Endothelial cell of coronary artery (primary cell): ENCODE results near the gene PLSCR1. TPM values are rescaled to one million over a fixed set of nuclear protein-coding genes. Genes with fewer than 3 reads are reported as not detected.

Source experiments
- total RNA-seq: library from RNA; depleted of rRNA; stranded (reverse); fragments of >200 nt; gene quantifications from 2 replicates; pipeline ENCODE4 v1.2.3, GENCODE V29; 2014

The PLSCR1 gene, protein sequence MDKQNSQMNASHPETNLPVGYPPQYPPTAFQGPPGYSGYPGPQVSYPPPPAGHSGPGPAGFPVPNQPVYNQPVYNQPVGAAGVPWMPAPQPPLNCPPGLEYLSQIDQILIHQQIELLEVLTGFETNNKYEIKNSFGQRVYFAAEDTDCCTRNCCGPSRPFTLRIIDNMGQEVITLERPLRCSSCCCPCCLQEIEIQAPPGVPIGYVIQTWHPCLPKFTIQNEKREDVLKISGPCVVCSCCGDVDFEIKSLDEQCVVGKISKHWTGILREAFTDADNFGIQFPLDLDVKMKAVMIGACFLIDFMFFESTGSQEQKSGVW
- 27.1 and 34.4 TPM in 2 replicates for total RNA-seq

DNA sequence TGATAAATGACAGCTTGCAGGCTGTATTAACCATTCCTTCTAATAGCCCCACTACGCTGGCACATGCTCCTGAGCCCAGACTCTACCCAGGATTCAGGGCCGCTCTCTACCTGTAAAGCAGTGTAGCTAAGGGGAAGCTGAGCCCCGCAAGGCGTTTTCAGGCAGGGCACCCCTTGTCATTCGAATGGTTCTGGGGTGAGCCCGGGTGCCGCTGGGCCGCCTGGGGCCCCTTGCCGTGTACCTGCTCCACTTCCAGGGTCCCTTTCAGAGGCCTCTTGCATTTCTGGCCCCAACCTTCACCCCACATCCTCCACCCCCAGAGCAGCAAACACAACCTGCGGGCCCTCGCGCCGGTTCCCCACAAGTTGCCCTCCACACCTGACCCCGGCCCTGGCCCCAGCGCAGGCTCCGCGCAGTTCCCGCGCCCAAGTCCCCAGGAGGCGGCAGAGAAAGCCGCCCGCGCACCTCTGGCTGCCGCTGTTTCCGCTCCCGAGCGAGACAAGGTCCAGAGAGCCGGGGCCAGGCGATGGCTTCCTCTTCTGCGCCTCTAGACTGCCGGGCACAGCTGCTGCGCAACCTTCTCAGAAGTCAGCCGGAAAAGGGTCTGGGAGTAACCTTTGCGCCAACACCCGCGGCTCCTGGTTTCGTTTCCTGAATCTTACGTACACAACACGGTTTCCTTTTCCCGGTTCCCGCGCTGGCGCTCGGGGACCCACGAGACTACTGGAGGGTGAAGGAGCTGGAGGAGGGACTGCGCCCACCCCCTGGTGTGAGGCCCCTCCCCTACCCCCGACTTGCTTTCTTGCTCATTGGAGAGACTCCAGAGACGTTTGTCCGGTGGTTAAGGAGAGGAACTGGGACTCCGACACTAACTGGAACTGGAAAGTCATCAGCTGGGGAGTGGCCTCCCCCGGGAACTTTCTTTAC, at the start of gene PLSCR1:
Gene PLSCR1, minus strand, starts transcription at position 606 of the 927 bp plus-strand sequence. CDS start 8,055 bp downstream, outside the sequence.

DNA sequence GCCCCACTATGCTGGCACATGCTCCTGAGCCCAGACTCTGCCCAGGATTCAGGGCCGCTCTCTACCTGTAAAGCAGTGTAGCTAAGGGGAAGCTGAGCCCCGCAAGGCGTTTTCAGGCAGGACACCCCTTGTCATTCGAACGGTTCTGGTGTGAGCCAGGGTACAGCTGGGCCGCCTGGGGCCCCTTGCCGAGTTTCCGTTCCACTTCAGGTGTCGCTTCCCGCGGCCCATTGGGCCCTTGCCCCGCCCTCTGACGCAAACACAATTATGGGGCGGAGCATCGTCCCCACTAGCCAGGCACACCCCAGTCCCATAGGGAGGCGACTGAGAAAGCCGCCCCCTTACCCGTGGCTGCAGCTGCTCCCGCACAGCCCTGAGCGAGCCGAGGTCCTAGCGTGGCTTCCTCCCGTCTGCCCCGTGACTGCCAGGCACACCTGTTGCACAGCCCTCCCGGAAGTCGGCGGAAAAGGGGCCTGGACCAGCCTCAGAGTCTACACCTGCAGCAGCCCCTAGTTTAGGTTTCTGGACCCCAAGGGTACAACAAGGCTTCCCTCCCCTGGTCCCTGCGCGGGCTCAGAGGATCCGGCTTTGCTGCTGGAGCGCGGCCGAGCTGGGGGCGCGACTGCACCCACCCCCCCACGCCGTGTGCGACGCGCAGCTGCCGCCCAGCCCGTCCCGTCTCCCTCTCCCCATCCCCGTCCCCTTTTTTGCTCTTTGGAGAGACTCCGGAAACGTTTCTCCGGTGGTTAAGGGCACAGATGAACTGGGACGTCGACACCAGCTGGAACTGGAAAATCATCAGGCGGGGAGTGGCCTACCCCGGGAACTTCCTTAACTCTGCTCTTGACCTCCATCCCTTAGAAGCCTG, 75.0 kb downstream of the PLSCR1 start, which contains the start of gene PLSCR2:
Gene PLSCR2, minus strand, starts transcription at position 412 of the 868 bp plus-strand sequence. CDS start 9,657 bp downstream, outside the sequence.

Other genes starting within 250 kb of the PLSCR1 start
- 0.18 TPM in 1 of 2 replicates, not detected in the other for gene PLSCR2, start 75.0 kb downstream of the PLSCR1 start, total RNA-seq
- not detected in 2 replicates for gene PLSCR5, start 60.7 kb upstream of the PLSCR1 start, total RNA-seq